Stimulated activated CD8-positive, alpha-beta memory T cell treated with anti-CD3 and anti-CD28 coated beads, Interleukin-4, amount 100 ng/mL, for 4 hours (primary cell): Measurements from ENCODE around the gene TRMT44.
"Not testable (repeated sequence)": the region's sequence is repeated elsewhere in the genome, so short reads cannot be mapped to it uniquely, and the experiment has no call there.

Experiments
- DNase-seq, 2 donors: peaks; one replicate each; pipeline ENCODE4 v3.0.0-alpha.2; 2020; ENCODE audit warnings: low read depth in 2 of 2, low spot score in 1 of 2

Gene TRMT44

GRCh38 chr4:8491478-8491877 is 50.9 kb downstream of the TRMT44 start:
- DNase-seq = not testable (repeated sequence)

- DNase-seq = no peak
These were observed 51.6 kb downstream of the TRMT44 start for GRCh38 chr4:8492174-8492573.

GRCh38 chr4:8493484-8493883 is 52.9 kb downstream of the TRMT44 start:
- DNase-seq = no peak

- DNase-seq = no peak
These were observed 53.6 kb downstream of the TRMT44 start for GRCh38 chr4:8494218-8494617.

- DNase-seq = no peak
These were observed 54.5 kb downstream of the TRMT44 start for GRCh38 chr4:8494983-8495548.

GRCh38 chr4:8495803-8496202 is 55.2 kb downstream of the TRMT44 start:
- DNase-seq = no peak

GRCh38 chr4:8497762-8498161 is 57.2 kb downstream of the TRMT44 start:
- no peak for DNase-seq

- DNase-seq = no peak
These were observed 60.4 kb downstream of the TRMT44 start for GRCh38 chr4:8500966-8501365.

GRCh38 chr4:8501781-8502180 is 61.2 kb downstream of the TRMT44 start:
- no peak for DNase-seq

GRCh38 chr4:8502371-8502770 is 61.8 kb downstream of the TRMT44 start:
- DNase-seq = no peak

GRCh38 chr4:8502836-8503585 is 62.4 kb downstream of the TRMT44 start:
- DNase-seq = no peak

GRCh38 chr4:8503801-8504200 is 63.2 kb downstream of the TRMT44 start:
- DNase-seq = no peak

GRCh38 chr4:8504279-8505007 is 63.9 kb downstream of the TRMT44 start:
- DNase-seq = no peak

GRCh38 chr4:8505229-8505628 is 64.7 kb downstream of the TRMT44 start:
- no peak for DNase-seq

- DNase-seq = no peak
These were observed 65.4 kb downstream of the TRMT44 start for GRCh38 chr4:8506006-8506372.

GRCh38 chr4:8506373-8507195 is 66.0 kb downstream of the TRMT44 start:
- no peak for DNase-seq

- DNase-seq = no peak
These were observed 66.6 kb downstream of the TRMT44 start for GRCh38 chr4:8507196-8507570.

- no peak for DNase-seq
These were observed 67.0 kb downstream of the TRMT44 start for GRCh38 chr4:8507624-8508023.

GRCh38 chr4:8508266-8508665 is 67.7 kb downstream of the TRMT44 start:
- no peak for DNase-seq

GRCh38 chr4:8508740-8509139 is 68.2 kb downstream of the TRMT44 start:
- DNase-seq = no peak

- DNase-seq = no peak
These were observed 68.9 kb downstream of the TRMT44 start for GRCh38 chr4:8509311-8509950.
